IMR-90 (cell line): ENCODE measurements around the gene DLG5. TPM values are rescaled to one million over a fixed set of nuclear protein-coding genes. Genes with fewer than 3 reads are reported as not detected.

Experiments used
- ATAC-seq: fragments of 200-7000 bp; cut with Tn5 transposase; 2 replicates; pipeline ENCODE4 v1.9.1; 2020; ENCODE audit warnings: low read depth, mild to moderate bottlenecking, moderate library complexity
- BruUV-seq: library from RNA; stranded (reverse); fragments of 400-500 nt; replicated peaks from 2 replicates; lab custom pipeline; 2021; lab: Mats Ljungman, UMichigan
- CTCF ChIA-PET: fragments of 300-600 bp; formaldehyde crosslinking; extraction: SDS; loops from one replicate; lab custom pipeline; 2021; ENCODE audit warnings: antibody characterized with exemption; lab: Yijun Ruan, JAX
- POLR2A ChIA-PET: fragments of 300-600 bp; sonication (Branson Sonifier 250); formaldehyde crosslinking; loops from one replicate; lab custom pipeline; 2022; ENCODE audit warnings: antibody characterized with exemption; ENCODE audit not compliant: unreplicated experiment; lab: Charles Lee
- DNase-seq: peaks from one replicate; pipeline ENCODE4 v3.0.0; 2013
- H2AFZ ChIP-seq: replicated peaks from 2 replicates; pipeline ENCODE3; 2013; ENCODE audit warnings: low read length, mild to moderate bottlenecking; ENCODE audit not compliant: poor library complexity
- H2AK5ac ChIP-seq: 2 replicates; pipeline ENCODE4 v1.6.1; 2013; ENCODE audit warnings: low read depth, low read length, inconsistent platforms
- H2AK9ac ChIP-seq: replicated peaks from 2 replicates; pipeline ENCODE3; 2013; ENCODE audit warnings: mild to moderate bottlenecking, low read depth, low read length, moderate library complexity; ENCODE audit not compliant: poor library complexity
- H2BK120ac ChIP-seq: 2 replicates; pipeline ENCODE4 v1.6.1; 2013; ENCODE audit warnings: low read depth, low read length, inconsistent platforms
- H2BK15ac ChIP-seq: 3 replicates; pipeline ENCODE4 v1.6.1; 2013; ENCODE audit warnings: low read depth, low read length, inconsistent platforms
- H2BK20ac ChIP-seq: 2 replicates; pipeline ENCODE4 v1.6.1; 2013; ENCODE audit warnings: low read depth, mild to moderate bottlenecking, inconsistent platforms, low read length, moderate library complexity
- H2BK5ac ChIP-seq: 2 replicates; pipeline ENCODE4 v1.6.1; 2013; ENCODE audit warnings: mild to moderate bottlenecking, low read depth, low read length, inconsistent platforms; ENCODE audit not compliant: poor library complexity, severe bottlenecking
- H3K14ac ChIP-seq: replicated peaks from 2 replicates; pipeline ENCODE4 v1.6.1; 2013; ENCODE audit warnings: low read depth, low read length, inconsistent platforms
- H3K18ac ChIP-seq: 2 replicates; pipeline ENCODE4 v1.6.1; 2013; ENCODE audit warnings: low read depth, low read length, control low read depth
- H3K23ac ChIP-seq: 2 replicates; pipeline ENCODE4 v1.6.1; 2013; ENCODE audit warnings: low read depth, low read length, inconsistent platforms
- H3K27ac ChIP-seq: 2 replicates; pipeline ENCODE4 v1.5.1; 2013; ENCODE audit warnings: mild to moderate bottlenecking, control low read depth, low read length; ENCODE audit not compliant: insufficient read depth
- H3K27me3 ChIP-seq: 2 replicates; pipeline ENCODE4 v1.6.1; 2013; ENCODE audit warnings: low read length; ENCODE audit not compliant: control insufficient read depth, insufficient read depth
- H3K36me3 ChIP-seq: 2 replicates; pipeline ENCODE4 v1.6.1; 2013; ENCODE audit warnings: low read length, mixed read lengths; ENCODE audit not compliant: control insufficient read depth, insufficient read depth
- H3K4ac ChIP-seq: 2 replicates; pipeline ENCODE4 v1.6.1; 2013; ENCODE audit warnings: low read depth, low read length, inconsistent platforms
- H3K4me1 ChIP-seq: 2 replicates; pipeline ENCODE4 v1.6.1; 2013; ENCODE audit warnings: low read length, mixed read lengths; ENCODE audit not compliant: control insufficient read depth, insufficient read depth
- H3K4me2 ChIP-seq: 2 replicates; pipeline ENCODE4 v1.6.1; 2013; ENCODE audit warnings: low read depth, mild to moderate bottlenecking, control low read depth, low read length, moderate library complexity
- H3K4me3 ChIP-seq: 2 replicates; pipeline ENCODE4 v1.5.1; 2013; ENCODE audit warnings: low read depth, mild to moderate bottlenecking, control low read depth, low read length, moderate library complexity; ENCODE audit not compliant: insufficient read depth
- H3K56ac ChIP-seq: 2 replicates; pipeline ENCODE4 v1.6.1; 2013; ENCODE audit warnings: low read length, inconsistent platforms; ENCODE audit not compliant: insufficient read depth; ENCODE audit errors: extremely low read depth
- H3K79me1 ChIP-seq, 2 experiments: 2 replicates each; pipeline ENCODE4 v1.6.1; 2013; ENCODE audit warnings: low read length in 2 of 2, inconsistent platforms in 1 of 2, low read depth in 1 of 2
- H3K9ac ChIP-seq: 2 replicates; pipeline ENCODE4 v1.6.1; 2013; ENCODE audit warnings: low read depth, low read length, control low read depth
- H3K9me1 ChIP-seq: 2 replicates; pipeline ENCODE4 v1.6.1; 2013; ENCODE audit warnings: low read length, inconsistent platforms; ENCODE audit not compliant: insufficient read depth
- H3K9me3 ChIP-seq: 2 replicates; pipeline ENCODE4 v1.6.1; 2013; ENCODE audit warnings: low read length; ENCODE audit not compliant: control insufficient read depth, insufficient read depth
- H4K20me1 ChIP-seq: 2 replicates; pipeline ENCODE4 v1.6.1; 2013; ENCODE audit warnings: low read length, inconsistent platforms; ENCODE audit not compliant: insufficient read depth
- H4K5ac ChIP-seq: 2 replicates; pipeline ENCODE4 v1.6.1; 2013; ENCODE audit warnings: mild to moderate bottlenecking, low read depth, low read length, control low read depth
- H4K8ac ChIP-seq, 2 experiments: 2 replicates each; pipeline ENCODE4 v1.6.1; 2013; ENCODE audit warnings: low read depth in 2 of 2, low read length in 2 of 2, control low read depth in 1 of 2, inconsistent platforms in 1 of 2
- H4K91ac ChIP-seq: 2 replicates; pipeline ENCODE4 v1.6.1; 2013; ENCODE audit warnings: low read depth, low read length, inconsistent platforms; ENCODE audit not compliant: insufficient read depth
- BHLHE40 ChIP-seq: fragments of 150-350 bp; IDR thresholded peaks from 2 replicates; pipeline ENCODE4 v1.6.1; 2016; ENCODE audit warnings: mild to moderate bottlenecking, low read depth, low read length
- CEBPB ChIP-seq: IDR thresholded peaks from 2 replicates; pipeline ENCODE4 v1.6.1; 2012; ENCODE audit warnings: low read depth, low read length, improper control_type of control experiment
- CHD1 ChIP-seq: IDR thresholded peaks from 2 replicates; pipeline ENCODE4 v1.6.1; 2012; ENCODE audit warnings: low read depth, low read length, improper control_type of control experiment
- CTCF ChIP-seq: conservative IDR thresholded peaks from 2 replicates; pipeline ENCODE4 v1.5.1; 2012; ENCODE audit warnings: mild to moderate bottlenecking, low read depth, low read length, improper control_type of control experiment
- ELK1 ChIP-seq: fragments of 150-350 bp; IDR thresholded peaks from 2 replicates; pipeline ENCODE4 v1.6.1; 2016; ENCODE audit warnings: low read depth, mild to moderate bottlenecking, low read length, moderate library complexity, borderline replicate concordance
- FOS ChIP-seq: fragments of 150-350 bp; IDR thresholded peaks from 2 replicates; pipeline ENCODE4 v1.6.1; 2016; ENCODE audit warnings: low read depth, low read length
- MAFK ChIP-seq: IDR thresholded peaks from 2 replicates; pipeline ENCODE4 v1.6.1; 2012; ENCODE audit warnings: low read depth, low read length, improper control_type of control experiment
- MAZ ChIP-seq: IDR thresholded peaks from 2 replicates; pipeline ENCODE4 v1.6.1; 2012; ENCODE audit warnings: low read depth, mild to moderate bottlenecking, low read length, improper control_type of control experiment, moderate library complexity, borderline replicate concordance
- MXI1 ChIP-seq: IDR thresholded peaks from 2 replicates; pipeline ENCODE4 v1.6.1; 2012; ENCODE audit warnings: low read depth, mild to moderate bottlenecking, low read length, moderate library complexity, borderline replicate concordance
- NFE2L2 ChIP-seq: fragments of 150-350 bp; IDR thresholded peaks from 2 replicates; pipeline ENCODE4 v1.6.1; 2016; ENCODE audit warnings: low read depth, mild to moderate bottlenecking, low read length
- POLR2A ChIP-seq: IDR thresholded peaks from 2 replicates; pipeline ENCODE4 v1.6.1; 2012; ENCODE audit warnings: mild to moderate bottlenecking, low read depth, low read length
- RAD21 ChIP-seq: IDR thresholded peaks from 2 replicates; pipeline ENCODE4 v1.6.1; 2012; ENCODE audit warnings: low read length, improper control_type of control experiment
- RCOR1 ChIP-seq: IDR thresholded peaks from 2 replicates; pipeline ENCODE4 v1.6.1; 2012; ENCODE audit warnings: mild to moderate bottlenecking, low read length, improper control_type of control experiment; ENCODE audit not compliant: insufficient replicate concordance
- RFX5 ChIP-seq: IDR thresholded peaks from 2 replicates; pipeline ENCODE4 v1.8.0; 2012; ENCODE audit warnings: low read depth, mild to moderate bottlenecking, low read length, moderate library complexity
- SMC3 ChIP-seq: fragments of 150-350 bp; IDR thresholded peaks from 2 replicates; pipeline ENCODE4 v1.6.1; 2016; ENCODE audit warnings: low read depth, mild to moderate bottlenecking, antibody characterized with exemption, low read length, moderate library complexity
- USF2 ChIP-seq: fragments of 150-350 bp; IDR thresholded peaks from 2 replicates; pipeline ENCODE4 v1.6.1; 2017; ENCODE audit warnings: mild to moderate bottlenecking, antibody characterized with exemption, low read length, low read depth
- WGBS, 2 experiments: methylation state at CpG; one replicate each; pipeline versions ENCODE4 v1.1.5 to v1.1.7; 2013; ENCODE audit warnings: missing lambda C conversion rate in 2 of 2; ENCODE audit not compliant: insufficient read length in 1 of 2; ENCODE audit errors: extremely low coverage in 2 of 2; 5-methylcytosine and 5-hydroxymethylcytosine counted together
- dilution Hi-C: fragments of 300-500 bp; cut with HindIII; formaldehyde crosslinking; loops from one replicate; pipeline ENCODE4 v1.14.3; 2018; ENCODE audit warnings: low sequenced_read_pairs; ENCODE audit not compliant: unreplicated experiment
- in situ Hi-C: fragments of 300-500 bp; cut with MboI; formaldehyde crosslinking; loops from 3 replicates; pipeline ENCODE4 v1.14.3; 2019; ENCODE audit warnings: low sequenced_read_pairs, inconsistent platforms, mixed read lengths
- intact Hi-C: fragments of 100-400 bp; cut with micrococcal nuclease; formaldehyde crosslinking; loops from 2 replicates; pipeline ENCODE4 v1.10.0; 2022
- polyA plus RNA-seq, 3 experiments: library from polyadenylated mRNA; depleted of rRNA; stranded (reverse); fragments of >200 nt; gene quantifications; 2 replicates each; pipeline ENCODE4 v1.2.3, GENCODE V29; 2012; ENCODE audit warnings: low replicate concordance in 1 of 3
- total RNA-seq: library from RNA; depleted of rRNA; stranded (reverse); fragments of >200 nt; gene quantifications from 2 replicates; pipeline ENCODE4 v1.2.3, GENCODE V29; 2012

The DLG5 gene
- total and polyA plus RNA-seq, 2 of the 4 experiments (the other 2 are of a cell fraction) = 12.7 to 28.7 TPM

GRCh38 chr10:77884181-77884580 is 42.4 kb downstream of the DLG5 start:
- no peak overlapping the region for H3K4me3 ChIP-seq
- no peak overlapping the region for H3K27ac ChIP-seq
- no peak for ATAC-seq
- H3K27me3 ChIP-seq = no peaks in the 10 kb centered on the region
- H3K56ac ChIP-seq = no peak overlapping the region
- peaks cover 40% of the 10 kb centered on the region for H3K9me1 ChIP-seq
- H3K79me1 ChIP-seq = peaks cover 62 to 97% of the 10 kb centered on the region in 2 experiments
- H3K9ac ChIP-seq = no peak overlapping the region
- no peak overlapping the region for H4K8ac ChIP-seq
- WGBS, 2 experiments = 79% methylated on average over 4 of the region's 7 CpGs; no CpG with 5 or more reads in 1 of the 2 experiments
- H4K5ac ChIP-seq = no peak overlapping the region
- CTCF ChIA-PET = no interaction called here
- H3K4ac ChIP-seq = no peak overlapping the region
- in situ Hi-C loops (no loop called here), intact Hi-C loops (no loop called here), dilution Hi-C loops (no loop called here)
- TF ChIP-seq MAFK = no peak
- TF ChIP-seq RAD21 = no peak
- no peak for TF ChIP-seq BHLHE40
- TF ChIP-seq MAZ = no peak
- TF ChIP-seq FOS = no peak
- TF ChIP-seq SMC3 = no peak
- no peak for TF ChIP-seq POLR2A
- no peak for TF ChIP-seq CTCF
- no peak for TF ChIP-seq NFE2L2
- TF ChIP-seq CEBPB = no peak
- TF ChIP-seq MXI1 = no peak
- no peak for TF ChIP-seq RCOR1
- TF ChIP-seq RFX5 = no peak
- no peak for TF ChIP-seq USF2
- TF ChIP-seq CHD1 = no peak
- TF ChIP-seq ELK1 = no peak
- H4K91ac ChIP-seq = no peak overlapping the region
- peaks cover 96% of the 10 kb centered on the region for H4K20me1 ChIP-seq
- H3K18ac ChIP-seq = no peak overlapping the region
- DNase-seq = no peak
- no peak overlapping the region for H2AK9ac ChIP-seq
- POLR2A ChIA-PET = no interaction called here
- BruUV-seq = no TSS peak
- no peak overlapping the region for H3K23ac ChIP-seq
- no peak overlapping the region for H3K4me2 ChIP-seq
- H2AK5ac ChIP-seq = no peak overlapping the region
- no peaks in the 10 kb centered on the region for H3K36me3 ChIP-seq
- peaks cover 19% of the 10 kb centered on the region for H3K4me1 ChIP-seq
- H2BK5ac ChIP-seq = no peak overlapping the region
- no peak overlapping the region for H2BK120ac ChIP-seq
- no peaks in the 10 kb centered on the region for H3K9me3 ChIP-seq
- no peak overlapping the region for H3K14ac ChIP-seq
- no peak overlapping the region for H2BK15ac ChIP-seq
- H2BK20ac ChIP-seq = no peak overlapping the region
- H2AFZ ChIP-seq = no peak overlapping the region
